NCI-H748 treated with DMSO at 0.1 percent for 48 hours (cell line): ENCODE results near the gene PCDHGA5.
"Not testable (repeated sequence)": the region's sequence is repeated elsewhere in the genome, so short reads cannot be mapped to it uniquely, and the experiment has no call there.

Experiments used
- DNase-seq: peaks from one replicate; lab custom pipeline; 2025; lab: John Stamatoyannopoulos, UW

The PCDHGA5 gene

GRCh38 chr5:141351591-141351990, 12.4 kb upstream of the PCDHGA5 start:
- DNase-seq: no peak

GRCh38 chr5:141354900-141355469, 9.0 kb upstream of the PCDHGA5 start, which contains the start of gene PCDHGA4:
Gene PCDHGA4 (plus strand): TSS chr5:141355021. CDS start chr5:141355108, 87 bp downstream.
- DNase-seq: no peak

- no peak for DNase-seq
Measured at GRCh38 chr5:141355641-141356040, 8.3 kb upstream of the PCDHGA5 start.

- no peak for DNase-seq
Measured at GRCh38 chr5:141356133-141356532, 7.8 kb upstream of the PCDHGA5 start.

- no peak for DNase-seq
Measured at GRCh38 chr5:141356950-141357349, 7.0 kb upstream of the PCDHGA5 start.

GRCh38 chr5:141359790-141360426, 4.1 kb upstream of the PCDHGA5 start, which contains the start of gene PCDHGB2:
Gene PCDHGB2 (plus strand): TSS chr5:141359994. CDS start chr5:141360136, 142 bp downstream.
- DNase-seq: no peak

- no peak for DNase-seq
Measured at GRCh38 chr5:141360685-141361084, 3.3 kb upstream of the PCDHGA5 start.

GRCh38 chr5:141362719-141363118, 1.2 kb upstream of the PCDHGA5 start:
- DNase-seq: no peak

- no peak for DNase-seq
Measured at GRCh38 chr5:141366016-141366896, 2.3 kb downstream of the PCDHGA5 start.

GRCh38 chr5:141369994-141370848, 6.3 kb downstream of the PCDHGA5 start, which contains the start of gene PCDHGB3:
Gene PCDHGB3 (plus strand): TSS chr5:141370242. CDS start chr5:141370395, 153 bp downstream.
- no peak for DNase-seq

- no peak for DNase-seq
Measured at GRCh38 chr5:141371572-141372475, 7.9 kb downstream of the PCDHGA5 start.

- DNase-seq: no peak
Measured at GRCh38 chr5:141373673-141374317, 9.8 kb downstream of the PCDHGA5 start, which contains the start of gene PCDHGA6. Gene PCDHGA6 (plus strand): TSS chr5:141373891. CDS start chr5:141374084, 193 bp downstream.

GRCh38 chr5:141374627-141375026, 10.7 kb downstream of the PCDHGA5 start:
- no peak for DNase-seq

GRCh38 chr5:141375444-141376155, 11.6 kb downstream of the PCDHGA5 start:
- not testable (repeated sequence) for DNase-seq

GRCh38 chr5:141382469-141383294, 18.7 kb downstream of the PCDHGA5 start, which contains the start of gene PCDHGA7:
Gene PCDHGA7 (plus strand): TSS chr5:141382742. CDS start chr5:141382900, 158 bp downstream.
- no peak for DNase-seq

GRCh38 chr5:141383345-141383744, 19.4 kb downstream of the PCDHGA5 start:
- no peak for DNase-seq

- no peak for DNase-seq
Measured at GRCh38 chr5:141384471-141385267, 20.7 kb downstream of the PCDHGA5 start.
